GM18505 (cell line): ENCODE measurements around the gene TARBP2.
A peak's percentile ranks its signal among the peaks of the same experiment; 100 is the strongest.
"Not testable (repeated sequence)": the region's sequence is repeated elsewhere in the genome, so short reads cannot be mapped to it uniquely, and the experiment has no call there.

Source experiments
- ATAC-seq: cut with Tn5 transposase; IDR thresholded peaks from one replicate; pipeline ENCODE4 v1.9.1; 2021; ENCODE audit not compliant: unreplicated experiment
- POLR2A ChIP-seq: IDR thresholded peaks from 4 replicates; pipeline ENCODE4 v1.6.1; 2011; ENCODE audit warnings: borderline replicate concordance; ENCODE audit not compliant: insufficient read depth, insufficient read length; ENCODE audit errors: extremely low read depth

The TARBP2 gene

DNA sequence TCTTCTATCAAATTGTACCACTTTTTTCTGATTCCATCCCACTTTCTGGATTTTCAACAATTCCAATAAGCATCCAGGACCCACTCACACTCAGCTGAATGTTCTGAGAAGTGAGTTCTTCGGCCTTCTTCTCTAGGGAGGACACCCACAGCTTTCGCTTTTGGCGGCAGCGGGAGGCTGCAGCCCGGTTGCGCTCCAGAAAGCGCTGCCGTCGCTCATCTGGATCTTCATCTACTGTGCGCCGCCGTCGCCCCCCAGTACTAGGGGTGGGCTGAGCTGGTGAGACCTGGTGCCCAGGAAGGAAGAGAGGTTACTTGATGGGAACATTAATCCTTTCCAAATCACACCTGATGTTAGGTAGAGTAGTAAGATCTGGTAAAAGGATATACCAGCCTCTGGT is 23.4 kb downstream of the TARBP2 start:
- ATAC-seq: no peak
- no peak for TF ChIP-seq POLR2A

DNA sequence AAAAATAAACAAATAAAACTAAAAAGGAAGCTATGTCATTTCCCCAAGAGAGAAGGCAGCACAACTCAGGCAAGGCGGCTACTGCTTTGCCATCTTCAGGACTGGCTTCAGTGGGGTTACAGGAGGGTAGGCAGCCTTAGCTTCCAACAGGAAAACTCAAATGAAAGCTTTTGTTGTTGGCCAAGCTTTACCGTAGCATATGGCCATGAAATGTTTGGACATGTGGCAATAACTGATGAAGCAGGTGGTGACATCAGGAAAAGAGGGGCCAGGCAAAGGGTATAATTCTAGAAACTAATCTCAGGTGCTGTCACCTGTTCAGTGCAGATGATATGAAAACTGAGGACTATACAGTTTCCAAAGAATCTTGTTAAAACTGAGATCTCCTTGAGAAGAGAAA is 29.0 kb downstream of the TARBP2 start:
- ATAC-seq: no peak
- no peak for TF ChIP-seq POLR2A

GRCh38 chr12:53530920-53531319 is 29.8 kb downstream of the TARBP2 start:
- TF ChIP-seq POLR2A: no peak
- no peak for ATAC-seq

DNA sequence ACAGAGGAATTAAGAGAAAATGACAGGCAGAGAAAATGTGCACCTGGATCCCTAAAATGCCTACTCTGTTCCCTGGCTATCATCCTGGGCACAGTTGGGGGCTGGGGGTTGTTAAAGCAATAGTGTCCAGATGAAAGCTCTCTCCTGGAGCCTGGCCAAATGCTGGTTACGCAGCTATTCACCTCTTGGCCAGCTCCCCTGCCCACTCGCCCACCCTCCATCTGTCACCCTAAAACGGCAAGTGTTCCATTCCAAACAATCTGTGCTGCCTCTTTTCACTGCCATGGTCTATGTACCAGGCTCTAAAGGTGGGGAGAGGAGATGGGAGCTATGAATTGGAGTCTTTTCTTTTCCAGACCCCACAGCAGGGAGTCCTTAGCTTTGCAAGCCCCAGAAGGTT is 30.9 kb downstream of the TARBP2 start:
- no peak for ATAC-seq
- TF ChIP-seq POLR2A: no peak

DNA sequence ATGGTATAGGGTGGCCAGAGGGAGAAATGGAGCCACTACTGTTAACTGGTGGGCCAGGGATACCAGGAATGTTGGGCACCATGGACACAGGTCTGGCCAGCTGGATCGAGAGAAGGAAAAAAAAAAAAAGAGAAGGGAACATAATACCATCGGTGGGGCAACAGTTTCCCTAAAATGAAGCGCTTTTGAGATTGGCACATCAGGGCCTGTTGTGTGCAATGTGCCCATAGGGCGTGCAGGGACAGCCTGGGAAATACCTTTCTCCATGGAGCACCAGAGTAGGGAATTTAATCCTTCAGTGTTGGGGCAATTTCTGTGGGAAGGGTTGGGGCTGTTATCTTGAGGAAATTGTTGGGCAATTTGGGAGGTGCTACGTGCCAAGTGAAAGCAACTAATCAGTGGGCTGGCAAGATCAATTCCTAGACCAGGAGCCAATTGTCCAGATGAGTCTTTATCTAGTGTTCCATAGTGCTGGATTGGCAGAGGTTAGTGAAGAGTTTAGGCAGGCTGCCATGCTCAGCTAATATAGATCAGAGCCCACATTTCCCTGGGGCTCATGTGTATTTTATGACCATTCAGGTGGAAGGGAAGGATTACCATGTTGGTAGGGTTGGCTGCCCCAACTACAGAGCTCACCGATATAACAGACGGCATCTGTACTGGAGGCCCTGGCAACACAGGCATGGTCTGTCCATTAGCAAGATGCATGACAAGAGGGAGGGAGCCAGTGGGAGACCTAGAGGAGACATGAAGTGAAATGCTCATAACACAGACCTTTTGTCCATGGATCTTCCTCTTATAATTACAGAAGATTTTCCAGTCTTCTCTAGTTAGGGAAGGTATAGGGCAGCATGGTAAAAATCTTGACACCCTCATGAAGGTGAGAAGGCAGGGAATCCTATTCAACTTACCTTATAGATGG is 31.7 kb downstream of the TARBP2 start:
- ATAC-seq: no peak
- TF ChIP-seq POLR2A: no peak

DNA sequence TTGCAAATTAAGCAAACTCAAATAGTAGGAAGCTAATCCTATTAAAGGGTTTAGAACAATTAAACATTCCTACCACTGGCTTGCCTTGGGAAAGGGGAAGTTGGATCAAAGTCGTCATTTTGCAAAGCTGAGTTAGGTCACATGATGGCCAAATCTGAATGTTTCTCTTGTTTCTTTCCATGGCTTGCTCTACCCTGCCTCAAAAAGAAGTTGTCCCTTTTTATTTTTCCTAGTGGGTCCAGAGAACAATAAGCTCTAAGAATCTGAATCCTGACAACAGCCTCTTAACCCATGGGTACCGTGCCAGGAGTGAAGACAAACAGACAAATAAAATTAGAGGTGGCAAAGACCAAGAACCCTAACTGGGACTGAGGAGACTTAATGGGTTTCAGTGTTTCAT is 32.4 kb downstream of the TARBP2 start:
- no peak for ATAC-seq
- no peak for TF ChIP-seq POLR2A

DNA sequence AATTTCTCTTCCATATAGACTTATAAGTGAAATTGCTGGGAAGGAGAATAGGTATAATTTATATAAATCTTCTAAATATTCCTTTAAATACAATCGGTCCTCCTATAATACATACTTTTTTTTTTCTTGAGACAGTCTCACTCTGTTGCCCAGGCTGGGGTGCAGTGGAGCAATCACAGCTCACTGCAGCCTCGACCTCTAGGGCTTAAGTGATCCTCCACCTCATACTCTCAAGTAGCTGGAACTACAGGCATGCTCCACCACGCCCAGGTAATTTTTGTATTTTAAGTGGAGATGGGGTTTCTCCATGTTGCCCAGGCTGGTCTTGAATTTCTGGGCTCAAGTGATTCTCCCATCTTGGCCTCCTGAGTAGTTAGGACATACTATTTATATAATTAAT is 35.9 kb downstream of the TARBP2 start:
- ATAC-seq: no peak
- TF ChIP-seq POLR2A: no peak

DNA sequence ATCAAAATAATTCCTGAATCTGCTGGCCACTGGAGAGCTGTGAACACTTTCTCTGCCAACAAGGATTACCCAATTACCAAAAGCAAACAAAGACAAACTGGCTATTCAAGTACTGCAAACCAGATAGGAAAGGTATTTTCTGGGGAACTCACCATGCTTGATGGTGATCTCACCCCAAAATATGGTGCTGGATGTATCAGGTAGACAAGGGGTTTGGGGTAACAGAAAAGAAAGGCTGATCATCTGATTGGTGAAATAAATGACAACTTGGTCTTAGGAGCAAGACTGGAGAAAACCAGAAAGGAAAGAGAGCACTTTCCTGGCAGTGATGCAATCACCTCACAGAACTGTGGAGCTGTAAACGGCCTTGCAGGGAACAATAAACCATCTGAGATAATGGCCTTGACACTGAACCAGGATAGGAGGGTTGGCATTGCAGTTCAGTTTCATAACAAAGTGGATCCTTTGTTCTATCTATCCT is 37.2 kb downstream of the TARBP2 start:
- ATAC-seq: no peak

GRCh38 chr12:53539526-53539925 is 38.4 kb downstream of the TARBP2 start:
- ATAC-seq: no peak
- TF ChIP-seq POLR2A: no peak

More for the DNA sequence above, 37.2 kb downstream of the TARBP2 start:
- TF ChIP-seq POLR2A: no peak

DNA sequence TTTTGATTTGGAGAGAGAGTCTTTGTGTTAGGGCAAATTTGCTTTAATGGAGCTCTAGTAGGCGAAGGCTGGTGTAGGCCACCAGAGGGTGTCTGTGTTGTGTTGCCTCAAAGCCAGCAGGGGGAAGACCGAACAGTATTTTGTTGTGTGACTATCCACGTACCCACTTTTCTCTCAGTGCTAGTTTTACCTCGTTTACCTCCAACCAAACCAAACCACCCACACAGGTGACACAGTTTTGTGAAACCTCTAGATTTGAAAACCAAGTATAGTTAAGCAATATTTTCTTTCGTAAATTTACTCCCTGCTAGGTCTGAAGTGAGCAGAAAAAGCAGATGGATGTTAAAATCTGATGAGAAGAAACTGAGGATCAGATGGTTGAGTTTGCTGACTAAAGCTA is 42.5 kb downstream of the TARBP2 start:
- TF ChIP-seq POLR2A: no peak
- peak; percentile 76 for ATAC-seq

DNA sequence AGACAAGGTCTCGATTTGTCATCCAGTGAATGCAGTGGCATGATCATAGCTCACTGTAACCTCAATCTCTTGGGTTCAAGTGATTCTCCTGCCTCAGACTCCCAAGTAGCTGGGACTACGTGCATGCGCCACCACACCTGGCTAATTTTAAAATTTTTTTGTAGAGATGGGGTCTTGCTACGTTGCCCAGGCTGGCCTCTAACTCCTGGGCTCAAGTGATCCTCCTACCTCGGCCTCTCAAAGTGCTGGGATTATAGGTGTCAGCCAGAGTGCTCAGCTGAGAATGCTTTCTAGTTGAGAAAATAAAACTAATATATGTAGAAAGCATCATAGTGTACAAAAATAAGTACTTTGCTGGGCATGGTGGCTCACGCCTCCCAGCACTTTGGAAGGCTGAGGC is 47.3 kb downstream of the TARBP2 start:
- ATAC-seq: not testable (repeated sequence)

DNA sequence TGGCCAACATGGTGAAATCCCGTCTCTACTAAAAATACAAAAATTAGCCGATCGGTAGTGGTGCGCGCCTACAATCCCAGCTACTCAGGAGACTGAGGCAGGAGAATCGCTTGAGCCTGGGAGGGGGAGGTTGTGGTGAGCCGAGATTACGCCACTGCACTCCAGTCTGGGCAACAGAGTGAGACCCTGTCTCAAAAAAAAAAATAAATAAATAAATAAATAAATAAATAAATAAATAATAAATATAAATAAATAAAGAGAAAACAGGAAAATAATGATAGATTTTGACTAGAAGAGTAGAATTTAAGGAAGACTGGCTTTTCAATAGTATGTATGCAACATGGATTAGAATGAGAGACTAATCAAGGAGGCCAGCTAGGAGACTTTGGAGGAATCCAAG is 49.0 kb downstream of the TARBP2 start:
- ATAC-seq: not testable (repeated sequence)

DNA sequence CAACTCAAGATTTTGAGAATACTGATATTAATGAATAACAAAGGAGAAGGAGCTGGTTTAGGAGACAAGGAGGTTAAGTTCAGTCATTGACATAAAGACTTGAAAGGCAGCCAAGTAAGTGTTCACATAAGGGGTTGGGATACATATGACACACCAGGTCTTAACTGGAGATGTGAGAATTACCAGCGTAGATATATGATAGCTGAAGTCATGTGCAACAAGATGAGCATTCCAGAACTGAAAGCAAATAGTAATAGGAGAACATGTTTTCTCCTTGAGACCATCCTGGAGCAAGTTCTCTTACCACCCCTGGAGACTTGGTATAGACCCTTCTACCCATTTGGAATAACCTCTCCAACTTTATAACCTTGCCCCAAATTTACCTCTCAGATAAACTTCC is 49.5 kb downstream of the TARBP2 start:
- no peak for ATAC-seq
- no peak for TF ChIP-seq POLR2A

DNA sequence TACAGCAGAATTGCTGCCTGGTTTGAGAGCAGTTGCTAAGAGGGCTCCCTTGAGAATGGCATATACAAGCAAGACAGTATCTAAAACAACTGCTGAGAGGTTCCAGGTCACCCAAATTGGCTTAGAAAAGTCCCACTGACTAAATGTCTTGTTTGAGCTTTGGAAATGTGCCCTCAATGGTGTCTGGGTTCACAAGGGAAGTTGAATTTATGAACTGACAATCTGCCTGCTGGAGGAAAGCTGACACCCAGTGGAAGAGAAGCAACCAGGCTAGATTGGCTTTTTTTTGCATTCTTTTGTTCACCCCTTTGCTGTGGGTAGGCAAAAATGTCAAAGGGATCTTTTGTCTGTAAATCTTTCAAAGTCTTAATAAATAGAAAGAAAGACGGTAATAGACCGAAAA is 50.8 kb downstream of the TARBP2 start:
- TF ChIP-seq POLR2A: no peak
- ATAC-seq: no peak
